Subcutaneous abdominal adipose tissue (tissue), 5 donors: ENCODE data around the gene PHF24.
"Not testable (repeated sequence)": the region's sequence is repeated elsewhere in the genome, so short reads cannot be mapped to it uniquely, and the experiment has no call there.

Experiments used
- H3K27ac ChIP-seq: one replicate; pipeline ENCODE4 v1.7.0; 2013; ENCODE audit warnings: low read depth, mild to moderate bottlenecking, inconsistent platforms, low read length, moderate library complexity
- H3K27me3 ChIP-seq, 5 donors: one replicate each; pipeline ENCODE4 v1.7.0; 2013; ENCODE audit warnings: low read length in 5 of 5, inconsistent platforms in 1 of 5; ENCODE audit not compliant: control insufficient read depth in 5 of 5, insufficient read depth in 4 of 5
- H3K36me3 ChIP-seq, 5 donors: one replicate each; pipeline ENCODE4 v1.7.0; 2013; ENCODE audit warnings: low read length in 5 of 5; ENCODE audit not compliant: control insufficient read depth in 5 of 5, insufficient read depth in 5 of 5
- H3K4me1 ChIP-seq, 5 donors: one replicate each; pipeline ENCODE4 v1.7.0; 2013; ENCODE audit warnings: low read length in 5 of 5, mild to moderate bottlenecking in 3 of 5, moderate library complexity in 1 of 5; ENCODE audit not compliant: control insufficient read depth in 5 of 5, insufficient read depth in 5 of 5
- H3K4me3 ChIP-seq, 5 donors: one replicate each; pipeline ENCODE4 v1.7.0; 2013; ENCODE audit warnings: low read length in 5 of 5, low read depth in 1 of 5
- H3K9ac ChIP-seq, 5 donors: one replicate each; pipeline ENCODE4 v1.7.0; 2013; ENCODE audit warnings: low read length in 5 of 5, mild to moderate bottlenecking in 4 of 5, moderate library complexity in 3 of 5
- H3K9me3 ChIP-seq, 5 donors: one replicate each; pipeline ENCODE4 v1.7.0; 2013; ENCODE audit warnings: low read length in 5 of 5; ENCODE audit not compliant: control insufficient read depth in 5 of 5
- donor health status: healthy.
- donor health status: healthy.
- donor health status: healthy.
- donor health status: healthy.
- donor health status: healthy.

Gene PHF24

GRCh38 chr9:34996905-34997279, 38.8 kb downstream of the PHF24 start:
- H3K27me3 ChIP-seq, result no peaks in the 10 kb centered on the region
- no peak overlapping the region for H3K4me3 ChIP-seq
- peaks cover 18 to 47% (median 37%) of the 10 kb centered on the region in 5 donors for H3K4me1 ChIP-seq
- H3K36me3 ChIP-seq, result peaks cover 7 to 24% (median 20%) of the 10 kb centered on the region in 5 donors
- no peaks in the 10 kb centered on the region for H3K9me3 ChIP-seq
- H3K9ac ChIP-seq, result no peak overlapping the region
- H3K27ac ChIP-seq, result peak overlapping the region; percentile 24

DNA sequence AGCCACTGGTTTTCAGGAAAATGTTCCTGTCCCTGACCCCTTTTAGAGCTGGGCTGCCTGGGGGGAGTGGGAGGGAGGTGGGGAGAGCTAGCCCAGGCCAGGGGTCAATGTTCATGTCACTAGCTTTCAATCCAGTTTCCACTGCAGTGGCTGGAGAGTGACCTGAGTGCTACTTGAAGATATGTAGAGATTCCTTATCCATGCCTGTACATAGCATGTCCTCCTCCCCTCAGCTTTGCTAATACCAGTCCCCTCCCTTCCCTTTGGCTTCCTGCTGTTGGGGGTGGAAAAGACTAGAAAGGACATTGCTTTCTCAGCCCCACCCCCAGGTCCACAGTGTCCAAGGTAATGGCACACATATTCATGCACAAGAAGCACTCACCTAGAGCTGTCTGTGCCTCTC, 39.3 kb downstream of the PHF24 start:
- Histone ChIP-seq H3K4me1 (peaks cover 18 to 42% (median 33%) of the 10 kb centered on the region in 5 donors), H3K27me3 (no peaks in the 10 kb centered on the region), H3K4me3 (no peak overlapping the region), H3K27ac (peak overlapping the region; percentile 24), H3K9me3 (no peaks in the 10 kb centered on the region), H3K9ac (no peak overlapping the region), H3K36me3 (peaks cover 8 to 24% (median 20%) of the 10 kb centered on the region in 5 donors)

DNA sequence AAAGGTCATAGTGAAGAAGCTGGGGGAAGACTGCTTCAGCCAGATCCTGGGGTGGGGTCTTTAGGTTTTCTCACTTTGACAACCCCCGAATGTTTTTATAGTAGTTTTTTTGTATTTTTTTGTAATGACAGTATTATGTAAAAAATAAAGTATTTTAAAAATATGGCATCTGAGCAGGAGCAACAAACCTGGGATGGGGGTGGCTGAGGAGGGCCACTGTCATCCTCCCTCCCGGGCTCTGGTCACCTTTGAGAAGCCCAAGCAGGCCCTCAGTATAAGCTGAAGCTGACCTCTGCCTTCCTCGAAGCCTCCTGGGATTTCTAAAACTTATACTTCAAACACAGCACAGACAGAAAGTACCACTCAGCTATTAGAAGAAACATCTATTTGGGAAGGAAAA, 40.2 kb downstream of the PHF24 start:
- no peak overlapping the region for H3K4me3 ChIP-seq
- H3K36me3 ChIP-seq, result peaks cover 8 to 24% (median 23%) of the 10 kb centered on the region in 5 donors
- H3K27ac ChIP-seq, result peak overlapping the region; percentile 24
- H3K4me1 ChIP-seq, result peaks cover 13 to 34% (median 25%) of the 10 kb centered on the region in 5 donors
- no peaks in the 10 kb centered on the region for H3K9me3 ChIP-seq
- H3K9ac ChIP-seq, result no peak overlapping the region
- H3K27me3 ChIP-seq, result no peaks in the 10 kb centered on the region

DNA sequence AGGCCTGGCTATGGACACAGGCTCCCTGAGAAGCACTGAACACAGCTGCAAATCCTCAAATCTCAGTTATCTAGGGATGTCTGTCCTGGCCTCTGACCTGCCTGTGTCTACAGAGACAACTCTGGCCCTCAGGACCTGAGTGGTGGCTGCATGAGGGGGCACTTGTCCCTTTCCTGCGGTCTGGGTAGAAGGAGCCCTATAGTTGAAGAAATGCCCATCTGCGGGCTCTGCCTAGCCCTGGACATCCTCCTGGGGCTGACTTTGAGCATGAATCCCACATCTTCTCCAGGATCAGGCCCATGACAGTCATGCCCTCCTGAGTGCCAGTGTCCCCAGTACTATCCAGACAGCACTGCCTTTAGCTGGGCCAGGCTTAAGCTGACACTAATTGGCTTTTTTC, 41.5 kb downstream of the PHF24 start:
- H3K4me3 ChIP-seq, result no peak overlapping the region
- peaks cover 8 to 24% (median 23%) of the 10 kb centered on the region in 5 donors for H3K36me3 ChIP-seq
- H3K9ac ChIP-seq, result no peak overlapping the region
- H3K27ac ChIP-seq, result no peak overlapping the region
- H3K4me1 ChIP-seq, result peaks cover 3 to 21% (median 12%) of the 10 kb centered on the region in 5 donors
- H3K9me3 ChIP-seq, result no peaks in the 10 kb centered on the region
- no peaks in the 10 kb centered on the region for H3K27me3 ChIP-seq

DNA sequence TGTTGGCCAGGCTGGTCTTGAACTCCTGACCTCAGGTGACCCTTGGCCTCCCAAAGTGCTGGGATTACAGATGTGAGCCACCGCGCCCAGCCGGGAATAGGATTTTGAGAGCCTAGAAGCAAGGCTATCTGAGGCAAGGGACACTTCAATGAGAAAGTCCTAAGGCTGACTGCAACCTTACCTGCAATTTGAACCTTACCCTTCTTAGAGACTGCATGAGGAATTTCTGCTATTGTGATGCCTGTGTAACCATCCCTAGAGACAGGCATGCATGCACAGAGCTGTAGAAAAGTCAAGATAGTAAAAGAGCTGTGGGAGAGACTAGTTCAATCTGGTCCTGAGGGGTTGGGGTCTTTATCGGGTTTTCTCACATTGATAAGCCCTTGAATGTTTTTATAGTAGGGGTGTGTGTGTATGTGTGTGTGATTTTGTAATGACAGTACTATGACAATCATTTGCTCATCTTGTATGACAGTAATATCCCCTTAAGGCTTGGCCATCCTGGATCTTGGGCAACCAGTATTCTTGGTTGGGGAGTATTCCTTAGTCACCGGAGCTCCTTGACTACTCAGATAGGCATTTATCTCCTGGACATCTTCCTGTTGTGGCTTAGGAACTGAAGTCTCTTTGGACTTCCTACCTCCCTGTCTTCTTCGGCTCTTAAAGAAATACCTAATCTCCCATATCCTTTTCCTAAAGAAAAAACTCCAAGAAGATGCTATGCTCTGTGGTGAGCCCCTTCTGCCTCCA, 42.6 kb downstream of the PHF24 start:
- Histone ChIP-seq H3K9me3 (no peaks in the 10 kb centered on the region), H3K36me3 (peaks cover 8 to 24% (median 23%) of the 10 kb centered on the region in 5 donors), H3K27me3 (no peaks in the 10 kb centered on the region), H3K9ac (no peak overlapping the region), H3K27ac (no peak overlapping the region), H3K4me1 (peaks cover 0 to 10% (median under 1%) of the 10 kb centered on the region in 5 donors), H3K4me3 (no peak overlapping the region)

DNA sequence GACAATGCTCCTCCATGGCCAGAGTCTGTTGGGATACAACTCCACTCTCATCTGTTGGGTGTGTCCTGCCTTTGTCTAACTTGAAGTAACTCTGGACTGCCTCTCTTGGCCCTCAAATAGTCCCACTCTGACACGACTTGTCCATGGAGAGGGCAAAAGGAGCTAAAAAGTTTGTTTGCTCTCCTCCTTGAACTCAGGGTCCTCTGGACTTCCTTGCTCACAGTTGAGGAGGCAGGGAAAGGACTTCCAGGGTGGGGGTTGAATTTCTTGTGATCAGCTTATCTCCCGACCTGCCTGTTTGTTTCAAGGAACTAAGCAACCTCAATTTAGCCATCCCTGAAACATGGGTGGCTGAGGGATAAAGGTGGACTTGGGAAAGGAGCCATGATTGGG, 43.2 kb downstream of the PHF24 start:
- H3K9ac ChIP-seq, result no peak overlapping the region
- H3K4me1 ChIP-seq, result peaks cover 0 to 7% (median 0%) of the 10 kb centered on the region in 5 donors
- no peak overlapping the region for H3K4me3 ChIP-seq
- no peaks in the 10 kb centered on the region for H3K27me3 ChIP-seq
- no peak overlapping the region for H3K27ac ChIP-seq
- H3K36me3 ChIP-seq, result peaks cover 8 to 23% (median 21%) of the 10 kb centered on the region in 5 donors
- H3K9me3 ChIP-seq, result no peaks in the 10 kb centered on the region

GRCh38 chr9:35001803-35002502, 43.9 kb downstream of the PHF24 start:
- H3K4me3 ChIP-seq, result no peak overlapping the region
- no peak overlapping the region for H3K27ac ChIP-seq
- peaks cover 8 to 16% (median 15%) of the 10 kb centered on the region in 5 donors for H3K36me3 ChIP-seq
- H3K9me3 ChIP-seq, result no peaks in the 10 kb centered on the region
- H3K27me3 ChIP-seq, result no peaks in the 10 kb centered on the region
- H3K4me1 ChIP-seq, result peaks cover 0 to 7% (median 0%) of the 10 kb centered on the region in 5 donors
- H3K9ac ChIP-seq, result no peak overlapping the region

DNA sequence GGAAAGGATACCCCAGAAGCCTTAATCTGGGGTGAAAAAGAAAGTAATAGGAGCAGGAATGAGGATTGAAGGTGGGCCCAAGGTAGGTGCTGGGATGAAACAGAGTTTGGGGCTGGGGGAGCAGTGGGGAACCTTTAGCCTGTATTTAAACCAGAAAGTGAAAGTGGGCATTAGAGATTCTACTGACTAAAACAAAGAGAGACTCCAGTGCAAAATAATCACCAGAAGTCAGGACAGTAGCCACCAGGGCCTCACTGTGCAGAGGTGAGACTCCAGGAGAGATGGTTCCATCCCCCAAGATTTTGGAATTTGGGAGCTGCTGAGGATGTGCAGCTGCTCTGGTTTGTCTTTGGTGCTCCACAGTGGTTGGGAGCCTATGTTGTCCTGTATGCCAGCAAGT, 44.5 kb downstream of the PHF24 start:
- peaks cover 7 to 10% (median 8%) of the 10 kb centered on the region in 5 donors for H3K36me3 ChIP-seq

GRCh38 chr9:35004299-35004698, 46.2 kb downstream of the PHF24 start:
- not testable (repeated sequence) for H3K4me1 ChIP-seq, H3K9ac ChIP-seq, H3K27ac ChIP-seq, H3K9me3 ChIP-seq, H3K36me3 ChIP-seq, H3K4me3 ChIP-seq, H3K27me3 ChIP-seq

More for the DNA sequence above, 44.5 kb downstream of the PHF24 start:
- H3K4me1 ChIP-seq, result peaks cover 0 to 4% (median 0%) of the 10 kb centered on the region in 5 donors
- H3K9me3 ChIP-seq, result no peaks in the 10 kb centered on the region
- no peak overlapping the region for H3K27ac ChIP-seq
- no peaks in the 10 kb centered on the region for H3K27me3 ChIP-seq
- no peak overlapping the region for H3K4me3 ChIP-seq
- H3K9ac ChIP-seq, result no peak overlapping the region

DNA sequence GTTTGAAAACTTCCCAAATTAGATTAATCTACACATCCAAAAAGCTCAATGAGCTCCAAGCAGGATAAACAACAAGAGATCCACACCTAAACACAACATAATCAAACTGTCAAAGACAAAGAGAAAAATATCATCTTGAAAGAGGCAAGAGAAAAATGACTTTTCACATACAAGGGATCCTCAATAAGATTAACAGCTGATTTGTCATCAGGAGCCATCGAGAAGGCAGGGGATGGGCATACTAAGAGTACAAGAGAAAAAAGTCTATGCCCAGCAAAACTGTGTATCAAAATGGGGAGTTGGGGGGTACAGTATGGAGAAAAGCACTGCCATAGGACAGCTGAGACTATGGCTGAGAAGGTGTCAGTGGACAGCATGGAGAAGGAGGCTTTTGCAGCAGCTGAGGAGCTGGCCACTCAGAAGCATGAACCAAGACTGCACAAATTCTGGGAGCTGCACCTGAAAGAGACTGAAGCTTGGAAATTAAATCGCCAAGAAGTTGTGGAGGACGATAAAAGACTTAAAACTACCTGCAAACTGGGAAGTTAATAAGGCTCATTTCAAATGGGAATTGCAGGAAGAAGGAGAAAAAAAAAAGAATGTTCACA, 52.4 kb downstream of the PHF24 start:
- H3K9me3 ChIP-seq, result peaks cover 0 to 10% (median 8%) of the 10 kb centered on the region in 5 donors
- no peaks in the 10 kb centered on the region for H3K27me3 ChIP-seq
- H3K4me3 ChIP-seq, result no peak overlapping the region
- H3K4me1 ChIP-seq, result no peaks in the 10 kb centered on the region
- H3K9ac ChIP-seq, result no peak overlapping the region
- H3K36me3 ChIP-seq, result peaks cover 15 to 37% (median 28%) of the 10 kb centered on the region in 5 donors
- no peak overlapping the region for H3K27ac ChIP-seq
